SW 1271 (cell line): Measurements from ENCODE around the gene WDFY3.
A peak's percentile ranks its signal among the peaks of the same experiment; 100 is the strongest.
"Not testable (repeated sequence)": the region's sequence is repeated elsewhere in the genome, so short reads cannot be mapped to it uniquely, and the experiment has no call there.

ENCODE experiments used
- DNase-seq, 2 experiments: peaks; one replicate each; lab custom pipeline; 2025; lab: John Stamatoyannopoulos, UW

WDFY3 gene

GRCh38 chr4:84855774-84856173 lies 110.7 kb downstream of the WDFY3 start:
- DNase-seq = no peak

- DNase-seq = no peak
Observed at GRCh38 chr4:84852081-84852480, 114.4 kb downstream of the WDFY3 start.

DNA sequence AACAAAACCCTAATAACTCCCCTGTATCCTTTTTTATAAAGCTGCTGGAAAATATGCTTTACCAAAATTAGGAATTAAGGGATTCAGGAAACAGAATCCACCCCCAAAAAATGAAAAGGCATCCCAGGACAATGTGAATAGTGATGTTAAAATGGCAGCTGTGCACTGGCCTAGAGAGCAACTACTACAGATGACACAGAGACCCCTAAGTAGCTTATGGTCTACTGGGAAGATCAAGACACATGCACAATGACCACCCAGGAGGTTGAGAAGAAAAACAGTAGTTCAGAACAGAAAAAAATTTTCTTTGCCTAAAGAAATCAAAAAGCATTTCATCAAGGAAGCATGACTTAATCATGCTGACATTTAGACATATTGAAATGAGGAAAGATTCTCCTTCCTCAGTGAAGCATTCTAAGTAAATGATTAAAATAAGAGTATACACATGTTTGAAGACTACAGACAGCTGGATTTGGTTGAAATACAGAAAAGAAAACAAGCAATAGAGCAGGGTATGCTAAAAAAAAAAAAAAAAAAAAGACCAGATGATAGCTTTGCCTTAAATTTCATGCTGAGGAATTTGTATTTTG lies 117.3 kb downstream of the WDFY3 start:
- DNase-seq = no peak

DNA sequence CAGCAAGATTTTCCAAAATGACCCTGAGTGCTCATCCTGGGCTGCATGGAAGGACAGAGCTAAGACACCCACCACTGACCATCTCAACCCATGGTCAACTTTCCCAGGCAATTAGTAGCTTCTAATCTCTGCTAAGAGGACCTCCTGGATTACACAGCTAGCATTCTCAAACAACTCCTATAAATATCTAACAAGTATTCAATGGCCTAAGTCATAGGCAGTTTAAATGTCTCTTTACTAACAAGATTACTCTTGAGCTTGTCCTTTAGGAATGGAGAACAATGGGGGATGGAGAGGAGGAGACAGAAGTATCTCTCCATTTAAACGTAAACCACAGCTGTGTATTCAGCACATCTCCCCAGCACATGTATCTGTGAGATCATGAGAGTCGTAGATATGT lies 118.1 kb downstream of the WDFY3 start:
- no peak for DNase-seq

DNA sequence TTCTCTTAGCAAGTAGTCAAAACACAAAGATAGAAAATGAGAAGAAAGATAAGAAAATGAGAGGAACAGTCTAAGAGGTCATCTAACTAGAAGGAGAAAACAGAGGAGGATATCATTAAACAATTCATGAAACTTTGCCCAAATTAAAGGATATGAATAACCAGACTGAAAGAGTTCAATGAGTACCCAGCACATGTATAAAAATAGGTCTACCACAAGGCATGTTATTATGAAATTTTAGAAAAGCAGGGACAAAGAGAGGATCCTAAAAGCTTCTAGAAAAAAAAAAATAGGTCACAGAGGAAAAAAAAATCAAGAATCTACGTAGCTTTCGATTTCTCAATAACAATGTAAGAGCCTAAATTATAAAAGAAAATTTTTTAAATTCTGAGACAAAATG lies 118.5 kb downstream of the WDFY3 start:
- DNase-seq = no peak

DNA sequence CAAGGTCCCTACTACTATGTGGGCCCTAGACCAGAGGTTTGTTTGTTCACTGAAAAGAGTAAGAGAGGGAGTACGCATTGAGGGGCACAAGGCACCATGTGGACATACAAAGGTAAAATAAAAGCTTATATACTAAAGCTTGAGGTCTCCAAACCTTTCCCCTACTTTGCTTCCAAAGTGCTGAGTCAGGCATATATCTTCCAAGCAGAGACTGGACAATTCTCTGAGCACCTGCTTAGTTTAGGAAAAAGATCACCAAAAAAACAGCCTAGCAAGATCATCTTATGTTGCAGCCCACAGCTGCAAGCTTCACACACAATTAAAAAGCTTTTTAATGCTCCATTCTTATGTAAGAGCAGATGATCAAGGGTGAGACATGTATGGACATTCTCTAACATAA lies 119.5 kb downstream of the WDFY3 start:
- no peak for DNase-seq

DNA sequence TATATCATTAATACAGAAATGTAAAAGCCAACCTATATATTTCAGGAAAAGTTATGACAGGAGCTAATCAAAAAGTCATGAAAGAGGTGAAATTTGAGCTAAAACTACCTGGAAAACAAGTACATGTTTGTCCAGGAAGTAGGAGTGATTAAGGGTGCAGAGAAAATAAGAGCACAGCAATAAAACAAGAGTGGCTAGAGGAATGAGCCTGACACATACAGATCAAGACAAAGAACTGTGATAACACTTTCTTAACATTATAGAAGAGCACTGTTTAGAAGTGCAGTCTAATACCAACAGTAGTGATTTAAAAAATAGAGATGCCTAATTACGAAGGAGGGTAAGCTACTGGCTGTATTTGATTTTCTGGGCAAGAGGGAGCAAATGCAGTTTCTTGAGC lies 125.1 kb downstream of the WDFY3 start:
- no peak for DNase-seq

DNA sequence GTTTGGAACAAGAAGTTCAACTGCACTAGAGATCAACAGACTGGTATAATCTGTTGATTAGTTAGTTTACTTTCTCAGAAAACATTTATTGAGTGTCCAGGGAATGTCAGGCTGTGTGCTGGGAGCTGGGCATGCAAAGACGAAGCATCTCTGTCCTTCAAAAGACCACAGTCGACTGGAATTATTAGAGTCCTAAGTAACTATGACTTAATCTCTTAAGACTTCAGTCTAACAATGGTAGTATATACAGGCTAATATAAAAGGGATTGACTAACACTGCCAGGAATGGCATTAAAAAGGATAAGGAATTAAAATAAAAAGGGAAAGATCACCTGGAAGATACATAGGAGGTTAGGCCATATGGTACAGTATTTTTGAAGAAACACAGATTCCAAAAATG lies 128.7 kb downstream of the WDFY3 start:
- DNase-seq = no peak

DNA sequence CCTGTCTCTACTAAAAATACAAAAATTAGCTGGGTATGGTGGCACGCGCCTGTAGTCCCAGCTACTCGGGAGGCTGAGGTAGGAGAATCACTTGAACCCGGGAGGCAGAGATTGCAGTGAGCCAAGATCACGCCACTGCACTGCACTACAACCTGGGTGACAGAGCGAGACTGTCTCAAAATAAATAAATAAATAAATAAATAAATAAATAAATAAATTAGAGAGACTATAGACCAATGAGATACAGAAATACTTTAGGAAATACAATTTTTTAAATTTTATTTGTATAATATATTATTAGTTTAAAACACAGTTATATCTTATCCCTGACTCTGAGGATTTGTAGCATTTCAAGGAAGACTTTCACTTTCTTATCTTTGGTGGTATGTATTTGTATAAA lies 136.9 kb downstream of the WDFY3 start:
- DNase-seq = not testable (repeated sequence)

DNA sequence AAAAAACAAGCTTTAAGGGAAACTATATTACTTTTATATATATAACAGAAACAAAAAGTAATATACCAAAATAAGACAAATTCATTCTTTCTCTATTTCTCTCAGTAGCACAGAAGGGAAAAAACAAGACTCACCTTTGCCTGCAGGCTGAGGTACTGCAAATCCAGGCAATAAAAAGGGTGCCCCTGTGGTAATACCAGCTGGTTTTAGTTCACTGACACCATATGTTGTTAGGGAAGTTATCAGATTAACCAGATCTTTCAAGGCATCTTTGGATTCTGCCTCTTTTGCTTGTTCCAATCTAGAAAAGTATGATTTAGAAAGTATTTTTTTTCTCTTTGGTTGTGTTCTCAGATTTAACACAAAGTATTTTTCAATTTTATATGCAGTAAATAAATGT lies 139.8 kb downstream of the WDFY3 start:
- no peak for DNase-seq

DNA sequence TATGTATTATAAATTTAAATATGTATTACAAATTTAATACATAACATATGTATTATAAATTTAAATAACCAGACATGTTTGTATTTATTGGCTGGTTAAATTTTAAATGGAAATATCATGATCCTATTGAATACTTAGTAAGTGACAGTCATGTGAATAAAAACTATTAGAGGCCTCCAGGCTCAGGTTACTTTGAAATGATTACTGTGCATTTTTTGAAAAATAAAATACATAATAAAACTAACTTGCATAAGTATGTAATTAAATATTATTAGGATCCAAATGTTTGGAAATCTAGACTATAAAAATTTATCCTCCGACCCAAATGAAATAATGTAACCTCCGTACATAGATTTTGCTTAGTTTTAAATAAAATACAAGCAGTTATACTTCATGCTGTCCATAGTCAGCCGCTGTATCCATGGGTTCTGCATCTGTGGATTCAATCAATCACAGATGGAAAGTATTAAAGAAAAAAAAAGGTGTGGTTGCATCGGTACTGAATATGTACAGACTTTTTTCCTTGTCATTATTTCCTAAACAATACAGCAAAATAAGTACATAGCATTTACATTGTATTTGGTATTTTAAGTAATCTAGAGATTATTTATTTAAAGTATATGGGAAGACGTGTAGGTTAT lies 140.7 kb downstream of the WDFY3 start:
- DNase-seq = no peak

DNA sequence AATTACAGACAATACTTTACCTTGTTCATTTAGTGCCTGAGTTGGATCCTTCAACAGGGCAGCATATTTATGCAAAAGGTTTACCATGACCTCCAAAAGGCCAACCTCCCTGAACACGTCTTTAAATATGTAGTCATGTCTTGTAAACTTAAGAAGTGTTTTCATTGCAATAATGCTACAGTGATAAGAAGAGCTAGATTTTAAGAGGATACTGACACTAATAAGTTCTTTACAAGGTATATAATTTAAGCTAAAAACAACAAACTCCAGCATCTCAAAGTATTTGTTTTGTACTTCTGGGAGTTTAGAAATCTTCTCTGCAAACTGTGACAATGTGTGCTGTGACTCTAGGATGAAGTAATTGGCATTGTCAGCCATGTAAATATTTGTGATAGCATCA lies 145.4 kb downstream of the WDFY3 start:
- no peak for DNase-seq

- peak; percentile 5 to 46 for DNase-seq
Observed at GRCh38 chr4:84814094-84814750, 152.3 kb downstream of the WDFY3 start.

DNA sequence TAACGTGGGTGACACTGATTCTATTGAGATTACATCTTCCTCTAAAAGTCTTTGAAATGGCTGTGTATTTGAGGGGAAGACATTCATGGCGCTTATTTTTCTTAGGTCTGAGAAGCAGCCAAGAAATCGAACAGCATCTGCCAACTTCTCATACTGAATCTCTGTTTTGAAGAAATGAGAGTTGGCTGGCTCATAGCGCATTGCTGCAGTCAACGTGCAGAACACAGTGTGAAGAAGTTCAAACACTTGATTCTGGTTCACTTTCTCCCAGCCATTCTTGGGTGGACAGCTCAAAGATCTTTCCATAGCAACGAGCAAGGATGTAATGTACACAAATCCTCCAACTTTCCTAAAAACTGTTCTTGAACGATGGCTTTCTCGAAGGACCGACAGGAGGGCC lies 156.5 kb downstream of the WDFY3 start:
- DNase-seq = no peak

DNA sequence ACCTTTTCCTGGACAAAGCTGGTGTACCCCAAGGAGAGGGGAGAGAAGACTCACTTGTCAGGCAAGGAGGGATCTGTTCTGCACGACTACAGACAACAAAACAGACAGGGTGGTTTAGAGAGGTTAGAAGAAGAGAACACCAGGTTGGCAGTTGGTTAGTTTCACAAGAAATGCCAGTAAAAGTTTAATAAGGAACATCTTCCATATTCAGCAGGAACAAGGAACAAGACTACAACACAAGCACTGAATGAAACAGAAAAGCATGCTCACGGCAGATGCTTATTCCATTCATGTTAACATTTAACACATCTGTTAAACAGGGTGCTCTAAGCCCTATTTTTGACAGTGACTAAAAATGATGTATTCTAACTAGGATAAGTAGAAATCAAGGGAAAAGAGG lies 158.2 kb downstream of the WDFY3 start:
- no peak for DNase-seq

GRCh38 chr4:84806541-84806940 lies 159.9 kb downstream of the WDFY3 start:
- not testable (repeated sequence) for DNase-seq

- no peak for DNase-seq
Observed at GRCh38 chr4:84804136-84804535, 162.4 kb downstream of the WDFY3 start.

- no peak for DNase-seq
Observed at GRCh38 chr4:84803720-84804119, 162.8 kb downstream of the WDFY3 start.

DNA sequence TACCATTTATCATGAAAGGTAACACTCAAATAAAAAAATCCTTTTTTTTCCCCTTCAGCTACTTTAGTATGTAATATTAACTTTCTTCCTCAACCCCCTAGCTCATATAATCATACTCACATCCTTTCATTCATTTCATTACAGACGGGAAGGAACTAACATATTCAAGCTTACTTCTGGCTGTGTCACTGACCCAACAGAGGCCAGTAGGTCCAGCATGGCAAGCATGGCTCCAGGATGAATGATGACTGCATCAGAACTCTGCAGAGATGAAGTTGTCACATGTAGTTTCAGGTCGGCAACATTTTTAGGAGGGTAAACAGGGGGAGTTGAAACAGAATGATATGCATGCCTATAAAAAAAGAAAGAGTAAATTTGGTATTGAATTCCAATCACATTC lies 163.4 kb downstream of the WDFY3 start:
- no peak for DNase-seq

- no peak for DNase-seq
Observed at GRCh38 chr4:84800256-84800655, 166.2 kb downstream of the WDFY3 start.

- no peak for DNase-seq
Observed at GRCh38 chr4:84799318-84799717, 167.2 kb downstream of the WDFY3 start.

- no peak for DNase-seq
Observed at GRCh38 chr4:84796394-84796793, 170.1 kb downstream of the WDFY3 start.

- no peak for DNase-seq
Observed at GRCh38 chr4:84792366-84793301, 173.9 kb downstream of the WDFY3 start.
